Prostate gland (tissue), 2 donors: ENCODE measurements around the gene NUBPL. TPM values are rescaled to one million over a fixed set of nuclear protein-coding genes. Genes with fewer than 3 reads are reported as not detected.
"Not testable (repeated sequence)": the region's sequence is repeated elsewhere in the genome, so short reads cannot be mapped to it uniquely, and the experiment has no call there.

ENCODE experiments used
- DNase-seq: peaks from one replicate; pipeline ENCODE4 v3.0.0-alpha.2; 2019; ENCODE audit warnings: low spot score
- H3K27ac ChIP-seq, 2 donors: fragments of 200-600 bp; sonication (generic); 2 replicates each; pipeline ENCODE4 v1.5.1; 2017 to 2019
- H3K27me3 ChIP-seq: fragments of 200-600 bp; sonication (generic); replicated peaks from 2 replicates; pipeline ENCODE4 v1.5.1; 2019; ENCODE audit not compliant: insufficient read depth
- H3K36me3 ChIP-seq, 2 donors: fragments of 200-600 bp; sonication (generic); 1 replicate in 1 of 2; 2 replicates in 1 of 2; pipeline versions ENCODE4 v1.5.1 to v1.8.1; 2017 to 2019
- H3K4me1 ChIP-seq: fragments of 200-600 bp; sonication (generic); replicated peaks from 2 replicates; pipeline ENCODE4 v1.5.1; 2019
- H3K4me3 ChIP-seq, 2 donors: fragments of 200-600 bp; sonication (generic); 2 replicates each; pipeline ENCODE4 v1.5.1; 2017 to 2019
- H3K9me3 ChIP-seq: fragments of 200-600 bp; sonication (generic); 2 replicates; pipeline ENCODE4 v1.5.1; 2017
- CTCF ChIP-seq, 4 experiments: fragments of 200-600 bp in 2 of 4; fragments of 450-650 bp in 2 of 4; sonication (generic) in 2 of 4; IDR thresholded peaks; 1 replicate in 3 of 4; 2 replicates in 1 of 4; pipeline ENCODE4 v1.5.1; 2016 to 2019; ENCODE audit warnings: antibody characterized with exemption in 4 of 4, mild to moderate bottlenecking in 2 of 4, moderate library complexity in 2 of 4
- POLR2A ChIP-seq: fragments of 450-650 bp; IDR thresholded peaks from one replicate; pipeline ENCODE4 v1.6.1; 2016; ENCODE audit warnings: antibody characterized with exemption, mild to moderate bottlenecking
- POLR2AphosphoS5 ChIP-seq: sonication (generic); formaldehyde crosslinking; IDR thresholded peaks from one replicate; pipeline ENCODE4 v1.6.1; 2017; ENCODE audit warnings: antibody characterized with exemption
- WGBS: methylation state at CpG from one replicate; pipeline ENCODE4 v1.1.5; 2018; 5-methylcytosine and 5-hydroxymethylcytosine counted together
- intact Hi-C: fragments of 100-400 bp; cut with DNase I; formaldehyde crosslinking; loops from one replicate; pipeline ENCODE4 v1.14.2; 2022
- total RNA-seq, 2 donors: library from RNA; depleted of rRNA; stranded (reverse); fragments of >200 nt; gene quantifications; one replicate each; pipeline ENCODE4 v1.1.0, GENCODE V29; 2016

Gene NUBPL
- total RNA-seq, 2 donors from 2014 or later, result 6.5 to 12.1 TPM

DNA sequence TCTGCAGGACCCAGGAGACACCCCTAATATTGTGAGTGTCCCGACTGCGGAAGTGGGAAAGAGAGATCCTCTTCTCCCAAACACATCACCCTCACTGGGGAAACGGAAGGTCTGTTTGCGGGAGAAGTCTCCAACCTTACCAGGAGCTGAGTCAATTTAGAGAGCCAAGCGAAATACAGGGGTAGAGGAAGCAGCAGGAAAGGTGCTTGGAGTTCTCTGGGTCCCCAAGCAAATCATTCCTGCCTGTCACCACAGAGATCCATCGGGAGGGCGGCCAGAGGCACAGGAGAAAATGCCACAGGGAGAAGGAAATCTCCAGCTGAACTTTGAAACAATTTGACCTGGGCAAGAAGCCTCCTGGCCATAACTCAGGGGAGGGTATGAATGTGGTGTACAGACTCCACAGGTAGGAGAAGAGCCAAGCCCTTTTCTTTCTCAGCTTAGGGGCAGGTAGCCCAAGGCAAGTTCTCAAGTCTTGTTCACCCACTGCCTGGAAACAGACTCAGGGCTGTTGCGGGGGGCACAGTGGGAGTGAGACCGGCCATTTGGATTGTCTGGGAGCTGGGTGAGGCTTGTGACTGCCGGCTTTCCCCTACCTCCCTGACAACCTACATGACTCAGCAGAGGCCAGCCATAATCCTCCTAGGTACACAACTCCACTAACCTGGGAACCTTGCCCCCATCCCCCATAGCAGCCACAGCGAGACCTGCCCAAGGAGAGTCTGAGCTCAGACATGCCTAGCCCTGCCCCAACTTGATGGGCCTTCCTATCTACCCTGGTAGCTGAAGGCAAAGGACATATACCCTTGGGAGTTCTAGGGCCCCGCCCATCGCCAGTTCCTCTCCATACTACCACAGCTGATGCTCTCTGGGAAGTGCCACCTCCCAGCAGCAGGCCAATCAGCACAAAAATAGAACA is 304.0 kb downstream of the NUBPL start:
- intact Hi-C loops, result no loop called here
- DNase-seq, result no peak
- H3K4me1 ChIP-seq, result no peaks in the 10 kb centered on the region
- 92% methylated on average over 13 of the region's 13 CpGs for WGBS
- no peaks in the 10 kb centered on the region for H3K27me3 ChIP-seq
- H3K36me3 ChIP-seq, result no peaks in the 10 kb centered on the region
- H3K27ac ChIP-seq, result no peak overlapping the region
- no peak overlapping the region for H3K4me3 ChIP-seq
- no peaks in the 10 kb centered on the region for H3K9me3 ChIP-seq
- TF ChIP-seq CTCF (IDR thresholded peaks at IDR 0.05), result no peak
- no peak for TF ChIP-seq POLR2A
- no peak for TF ChIP-seq POLR2AphosphoS5

DNA sequence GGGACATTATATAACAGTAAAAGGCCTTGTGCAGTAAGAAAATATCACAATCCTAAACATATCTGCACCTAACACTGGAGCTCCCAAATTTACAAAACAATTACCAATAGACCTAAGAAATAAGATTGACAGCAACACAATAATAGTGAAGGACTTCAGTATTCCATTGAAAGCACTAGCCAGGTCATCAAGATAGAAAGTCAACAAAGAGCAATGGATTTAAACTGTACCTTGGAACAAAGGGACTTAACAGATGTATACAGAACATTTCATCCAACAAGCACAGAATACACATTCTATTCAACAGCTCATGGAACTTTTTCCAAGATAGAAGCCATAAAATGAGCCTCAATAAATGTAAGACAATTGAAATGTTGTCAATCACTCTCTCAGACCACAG is 306.4 kb downstream of the NUBPL start:
- no peaks in the 10 kb centered on the region for H3K27me3 ChIP-seq
- no peak overlapping the region for H3K4me3 ChIP-seq
- TF ChIP-seq POLR2AphosphoS5 (no peak), POLR2A (no peak), CTCF (IDR thresholded peaks at IDR 0.05) (no peak)
- no peaks in the 10 kb centered on the region for H3K36me3 ChIP-seq
- H3K27ac ChIP-seq, result no peak overlapping the region
- no peak for DNase-seq
- intact Hi-C loops, result no loop called here
- no peaks in the 10 kb centered on the region for H3K9me3 ChIP-seq
- no peaks in the 10 kb centered on the region for H3K4me1 ChIP-seq

DNA sequence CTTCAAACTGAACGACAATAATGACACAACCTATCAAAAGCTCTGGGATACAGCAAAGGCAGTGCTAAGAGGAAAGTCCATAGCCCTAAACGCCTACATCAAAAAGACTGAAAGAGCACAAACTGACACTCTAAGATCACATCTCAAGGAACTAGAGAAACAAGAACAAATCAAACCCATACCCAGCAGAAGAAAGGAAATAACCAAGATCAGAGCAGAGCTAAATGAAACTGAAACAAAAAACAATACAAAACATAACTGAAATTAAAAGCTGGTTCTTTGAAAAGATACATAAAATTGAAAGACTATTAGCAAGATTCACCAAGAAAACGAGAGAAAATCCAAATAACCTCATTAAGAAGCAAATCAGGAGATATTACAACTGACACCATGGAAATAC is 306.9 kb downstream of the NUBPL start:
- 94% methylated on average over 3 of the region's 3 CpGs for WGBS
- intact Hi-C loops, result not testable (repeated sequence)

DNA sequence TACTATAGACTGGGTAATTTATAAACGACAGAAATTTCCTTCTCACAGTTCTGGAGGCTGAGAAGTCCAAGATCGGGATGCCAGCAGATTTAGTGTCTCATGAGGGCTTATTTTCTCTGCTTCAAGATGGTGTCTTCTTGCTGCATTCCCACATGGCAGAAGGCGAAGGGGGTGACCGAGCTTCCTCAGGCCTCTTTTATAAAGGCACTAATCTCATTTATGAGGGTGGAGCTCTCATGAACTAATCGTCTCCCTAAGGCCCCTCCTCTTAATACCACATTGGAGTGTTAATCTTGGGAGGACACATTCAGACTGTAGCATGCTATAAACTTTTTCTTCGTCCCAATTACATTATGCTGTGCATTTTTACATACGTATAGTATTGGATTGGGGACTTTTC is 315.5 kb downstream of the NUBPL start:
- H3K4me1 ChIP-seq, result no peaks in the 10 kb centered on the region
- intact Hi-C loops, result no loop called here
- TF ChIP-seq POLR2A, result no peak
- no peak for TF ChIP-seq CTCF (IDR thresholded peaks at IDR 0.05)
- TF ChIP-seq POLR2AphosphoS5, result no peak
- no peaks in the 10 kb centered on the region for H3K9me3 ChIP-seq
- H3K36me3 ChIP-seq, result no peaks in the 10 kb centered on the region
- 84% methylated on average over 7 of the region's 7 CpGs for WGBS
- no peaks in the 10 kb centered on the region for H3K27me3 ChIP-seq
- H3K27ac ChIP-seq, result no peak overlapping the region
- no peak for DNase-seq
- no peak overlapping the region for H3K4me3 ChIP-seq

More for the DNA sequence above, 306.9 kb downstream of the NUBPL start:
- H3K27me3 ChIP-seq, H3K4me3 ChIP-seq, H3K4me1 ChIP-seq, H3K36me3 ChIP-seq, H3K27ac ChIP-seq, H3K9me3 ChIP-seq, DNase-seq: not testable (repeated sequence)

- TF ChIP-seq POLR2A (no peak), POLR2AphosphoS5 (no peak), CTCF (IDR thresholded peaks at IDR 0.05) (no peak)
- Histone ChIP-seq H3K27ac (no peak overlapping the region), H3K27me3 (no peaks in the 10 kb centered on the region), H3K36me3 (no peaks in the 10 kb centered on the region), H3K4me3 (no peak overlapping the region), H3K9me3 (no peaks in the 10 kb centered on the region), H3K4me1 (no peaks in the 10 kb centered on the region)
- DNase-seq, result no peak
- intact Hi-C loops, result no loop called here
- WGBS, result 38% methylated on average over 9 of the region's 9 CpGs
These were observed 316.1 kb downstream of the NUBPL start for GRCh38 chr14:31877255-31877798.
